GM12873 (cell line): ENCODE measurements around the gene TICRR.

Experiments used
- CTCF ChIP-seq: IDR thresholded peaks from 2 replicates; pipeline ENCODE4 v1.5.1; 2012; ENCODE audit warnings: low read depth, mild to moderate bottlenecking, moderate library complexity, low read length, control low read depth; ENCODE audit not compliant: insufficient read depth; ENCODE audit errors: missing control alignments

Gene TICRR

GRCh38 chr15:89642106-89642505 is 66.8 kb downstream of the TICRR start:
- TF ChIP-seq CTCF, result no peak

- TF ChIP-seq CTCF, result no peak
Measured at GRCh38 chr15:89645680-89646079, 70.4 kb downstream of the TICRR start.

GRCh38 chr15:89646416-89647141 is 71.3 kb downstream of the TICRR start:
- no peak for TF ChIP-seq CTCF

- TF ChIP-seq CTCF, result peak; percentile 92
Measured at GRCh38 chr15:89647191-89647851, 72.1 kb downstream of the TICRR start.

- no peak for TF ChIP-seq CTCF
Measured at GRCh38 chr15:89648106-89649012, 73.1 kb downstream of the TICRR start.

- TF ChIP-seq CTCF, result no peak
Measured at GRCh38 chr15:89649013-89649625, 73.8 kb downstream of the TICRR start.
